Measurements from ENCODE around the gene ATR. TPM values are rescaled to one million over a fixed set of nuclear protein-coding genes. Genes with fewer than 3 reads are reported as not detected.
"Not testable (repeated sequence)": the region's sequence is repeated elsewhere in the genome, so short reads cannot be mapped to it uniquely, and the experiment has no call there.

The ATR gene
- total and polyA plus RNA-seq, 2 of the 4 experiments (the other 2 are of a cell fraction), result 9.5 to 28.0 TPM

DNA sequence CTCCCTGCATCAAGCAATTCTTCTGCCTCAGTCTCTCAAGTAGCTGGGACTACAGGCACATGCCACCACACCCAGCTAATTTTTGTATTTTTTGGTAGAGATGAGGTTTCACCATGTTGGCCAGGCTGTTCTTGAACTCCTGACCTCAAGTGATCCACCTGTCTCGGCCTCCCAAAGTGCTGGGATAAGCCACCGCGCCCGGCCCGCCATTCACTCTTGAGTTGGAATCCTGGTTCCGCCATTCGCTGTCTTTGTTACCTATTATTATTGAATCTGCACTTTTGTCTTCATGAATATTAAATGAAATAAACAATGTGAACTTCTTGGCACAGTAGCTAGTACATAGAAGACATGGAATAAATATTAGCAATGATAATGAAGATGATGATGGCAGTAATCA, 13.7 kb upstream of the ATR start:
- H3K4ac ChIP-seq (ENCODE audit: low read depth, low read length); in situ Hi-C loops (cut with MboI; ENCODE audit: low sequenced_read_pairs); H3K9me1 ChIP-seq (ENCODE audit: insufficient read depth, low read length); H3K4me3 ChIP-seq (ENCODE audit: insufficient read depth, low read depth, low read length); H4K91ac ChIP-seq (ENCODE audit: insufficient read depth, low read depth, low read length); H4K8ac ChIP-seq (ENCODE audit: low read depth in 2 of 2, low read length in 2 of 2); H3K36me3 ChIP-seq (ENCODE audit: control insufficient read depth, insufficient read depth, low read length); H4K5ac ChIP-seq (ENCODE audit: low read depth, low read length); dilution Hi-C loops (cut with HindIII; ENCODE audit: low sequenced_read_pairs, unreplicated experiment); ATAC-seq (ENCODE audit: low read depth); H2BK120ac ChIP-seq (ENCODE audit: low read depth, low read length); BruUV-seq (replicated peaks); H3K9ac ChIP-seq (ENCODE audit: low read depth, low read length); H4K20me1 ChIP-seq (ENCODE audit: insufficient read depth, low read length); H2AK9ac ChIP-seq (replicated peaks; ENCODE audit: low read depth, low read length, poor library complexity); H3K27ac ChIP-seq (ENCODE audit: insufficient read depth, low read length); CTCF ChIA-PET; POLR2A ChIA-PET (ENCODE audit: unreplicated experiment); H3K9me3 ChIP-seq (ENCODE audit: control insufficient read depth, insufficient read depth, low read length); H3K18ac ChIP-seq (ENCODE audit: low read depth, low read length); H2BK15ac ChIP-seq (ENCODE audit: low read depth, low read length); H3K56ac ChIP-seq (ENCODE audit: extremely low read depth, insufficient read depth, low read length); H2AFZ ChIP-seq (replicated peaks; ENCODE audit: low read length, poor library complexity); H2BK5ac ChIP-seq (ENCODE audit: low read depth, low read length, poor library complexity, severe bottlenecking); H3K4me2 ChIP-seq (ENCODE audit: low read depth, low read length); H3K4me1 ChIP-seq (ENCODE audit: control insufficient read depth, insufficient read depth, low read length); H2BK20ac ChIP-seq (ENCODE audit: low read depth, low read length); H3K23ac ChIP-seq (ENCODE audit: low read depth, low read length); DNase-seq; H3K27me3 ChIP-seq (ENCODE audit: control insufficient read depth, insufficient read depth, low read length); H2AK5ac ChIP-seq (ENCODE audit: low read depth, low read length); H3K14ac ChIP-seq (replicated peaks; ENCODE audit: low read depth, low read length); H3K79me1 ChIP-seq (ENCODE audit: low read depth in 1 of 2, low read length in 2 of 2): not testable (repeated sequence)
- no CpG with 5 or more reads among the region's 7 CpGs for WGBS, 2 experiments (ENCODE audit: extremely low coverage in 2 of 2, insufficient read length in 1 of 2)
- intact Hi-C loops (cut with micrococcal nuclease), result loop anchor here (10.0 kb wide), 1 partner anchor 213 kb away; no protein-coding TSS in a partner anchor
